Measurements from ENCODE around the gene BEAN1. TPM values are rescaled to one million over a fixed set of nuclear protein-coding genes. Genes with fewer than 3 reads are reported as not detected.

Gene BEAN1
- polyA plus RNA-seq, 3 donors: 0.12 to 0.81 TPM; not detected in 1

- Histone ChIP-seq H3K4me2 (replicated peaks; ENCODE audit: extremely low read depth, low read length, poor library complexity, severe bottlenecking) (no peak overlapping the region), H3K27ac (ENCODE audit: low read depth in 1 of 2, low read length in 2 of 2) (no peak overlapping the region), H3K4me3 (replicated peaks in 1 of 3; ENCODE audit: low read depth in 2 of 3, low read length in 3 of 3) (no peak overlapping the region), H3K9ac (ENCODE audit: insufficient read depth, low read length, poor library complexity, severe bottlenecking) (no peak overlapping the region), H3K9me3 (replicated peaks in 1 of 2; ENCODE audit: control insufficient read depth in 1 of 2, insufficient read depth in 1 of 2, low read length in 2 of 2) (no peaks in the 10 kb centered on the region), H2AFZ (ENCODE audit: insufficient read depth, low read depth, low read length, poor library complexity, severe bottlenecking) (no peak overlapping the region), H3K79me2 (ENCODE audit: insufficient read depth, low read length) (no peaks in the 10 kb centered on the region), H3K4me1 (ENCODE audit: control insufficient read depth in 1 of 2, insufficient read depth in 2 of 2, low read length in 2 of 2) (no peaks in the 10 kb centered on the region), H3K36me3 (replicated peaks in 1 of 2; ENCODE audit: control insufficient read depth in 1 of 2, insufficient read depth in 2 of 2, low read length in 2 of 2) (no peaks in the 10 kb centered on the region), H4K20me1 (ENCODE audit: insufficient read depth, low read length) (no peaks in the 10 kb centered on the region), H3K27me3 (ENCODE audit: control insufficient read depth in 2 of 2, insufficient read depth in 2 of 2, low read length in 2 of 2) (peaks cover 0 to 2% of the 10 kb centered on the region in 2 donors)
- Mint-ChIP-seq H3K27me3 (ENCODE audit: low read depth in 3 of 3) (peaks cover 23 to 33% (median 32%) of the 10 kb centered on the region in 3 donors), H3K9me3 (no peaks in the 10 kb centered on the region), H3K27ac (no peak overlapping the region), H3K4me1 (no peaks in the 10 kb centered on the region), H3K4me3 (no peak overlapping the region), H3K36me3 (no peaks in the 10 kb centered on the region)
- intact Hi-C loops (cut with micrococcal nuclease): no loop called here
- 88% methylated on average over 5 of the region's 7 CpGs for WGBS (ENCODE audit: insufficient coverage)
- no peak for DNase-seq
- TF ChIP-seq CTCF (IDR thresholded peaks at IDR 0.05): no peak
These were observed 14.7 kb downstream of the BEAN1 start for GRCh38 chr16:66441586-66442375.

- no peaks in the 10 kb centered on the region for H3K36me3 Mint-ChIP-seq
- Histone ChIP-seq H4K20me1 (ENCODE audit: insufficient read depth, low read length) (no peaks in the 10 kb centered on the region), H3K27ac (ENCODE audit: low read depth in 1 of 2, low read length in 2 of 2) (no peak overlapping the region), H3K4me2 (replicated peaks; ENCODE audit: extremely low read depth, low read length, poor library complexity, severe bottlenecking) (no peak overlapping the region), H3K9ac (ENCODE audit: insufficient read depth, low read length, poor library complexity, severe bottlenecking) (no peak overlapping the region), H3K4me1 (ENCODE audit: control insufficient read depth in 1 of 2, insufficient read depth in 2 of 2, low read length in 2 of 2) (no peaks in the 10 kb centered on the region), H2AFZ (ENCODE audit: insufficient read depth, low read depth, low read length, poor library complexity, severe bottlenecking) (no peak overlapping the region), H3K4me3 (replicated peaks in 1 of 3; ENCODE audit: low read depth in 2 of 3, low read length in 3 of 3) (no peak overlapping the region), H3K79me2 (ENCODE audit: insufficient read depth, low read length) (no peaks in the 10 kb centered on the region), H3K27me3 (ENCODE audit: control insufficient read depth in 2 of 2, insufficient read depth in 2 of 2, low read length in 2 of 2) (peaks cover 0 to 4% of the 10 kb centered on the region in 2 donors), H3K36me3 (replicated peaks in 1 of 2; ENCODE audit: control insufficient read depth in 1 of 2, insufficient read depth in 2 of 2, low read length in 2 of 2) (no peaks in the 10 kb centered on the region), H3K9me3 (replicated peaks in 1 of 2; ENCODE audit: control insufficient read depth in 1 of 2, insufficient read depth in 1 of 2, low read length in 2 of 2) (no peaks in the 10 kb centered on the region)
- no peak for DNase-seq
- TF ChIP-seq CTCF (IDR thresholded peaks at IDR 0.05): no peak
- peaks cover 27 to 35% (median 29%) of the 10 kb centered on the region in 3 donors for H3K27me3 Mint-ChIP-seq (ENCODE audit: low read depth in 3 of 3)
- no peak overlapping the region for H3K4me3 Mint-ChIP-seq
- H3K27ac Mint-ChIP-seq: no peak overlapping the region
- no peaks in the 10 kb centered on the region for H3K4me1 Mint-ChIP-seq
- intact Hi-C loops (cut with micrococcal nuclease): no loop called here
- H3K9me3 Mint-ChIP-seq: no peaks in the 10 kb centered on the region
- no CpG with 5 or more reads among the region's 6 CpGs for WGBS (ENCODE audit: insufficient coverage)
These were observed 15.6 kb downstream of the BEAN1 start for GRCh38 chr16:66442502-66443268.
